GM11168 (cell line): ENCODE data around the gene SUPT20H.

ENCODE experiments used
- in situ Hi-C: fragments of 300-500 bp; cut with MboI; formaldehyde crosslinking; loops from one replicate; pipeline ENCODE4 v1.12.0; 2022; ENCODE audit warnings: low sequenced_read_pairs; ENCODE audit not compliant: unreplicated experiment

The SUPT20H gene

DNA sequence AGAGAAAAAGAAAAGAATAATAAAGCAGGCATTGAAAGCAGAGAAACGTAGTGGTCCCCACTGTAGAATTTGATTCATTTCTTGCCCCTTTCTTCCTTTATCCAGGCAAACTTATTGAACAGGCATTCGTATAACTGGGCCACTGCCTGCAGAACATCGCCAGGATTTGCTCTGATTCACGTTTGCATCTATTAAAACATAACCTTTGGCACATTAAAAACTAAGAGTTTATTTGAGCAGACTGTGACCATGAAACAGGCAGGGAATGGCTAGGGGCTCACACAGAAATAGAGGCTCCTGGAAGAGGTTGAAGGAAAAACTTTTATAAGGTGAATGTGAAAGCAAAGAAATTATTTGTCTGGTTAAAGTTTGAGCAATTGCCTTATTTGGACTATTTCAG lies 12.5 kb upstream of the SUPT20H start:
- in situ Hi-C loops = no loop called here

DNA sequence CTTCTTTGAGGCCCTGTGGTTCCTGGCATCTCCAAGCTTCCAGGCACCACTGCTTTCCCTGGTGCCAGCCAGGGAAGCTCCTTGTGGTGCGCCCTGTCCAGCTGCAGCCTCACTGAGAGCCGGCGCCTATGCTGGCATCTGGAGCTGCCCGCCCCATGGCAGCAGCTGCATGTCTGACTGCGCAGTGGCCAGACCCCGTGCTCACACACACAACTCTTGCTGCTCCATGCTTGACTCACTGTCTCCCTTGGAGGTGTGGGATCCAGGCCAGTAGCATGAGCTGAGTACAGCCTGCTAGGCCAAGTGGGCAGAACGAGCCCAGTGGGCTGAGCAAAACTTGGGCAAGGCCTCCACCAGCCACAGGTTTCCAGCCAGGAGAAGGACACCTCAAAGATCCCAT lies 11.5 kb upstream of the SUPT20H start:
- in situ Hi-C loops = no loop called here

DNA sequence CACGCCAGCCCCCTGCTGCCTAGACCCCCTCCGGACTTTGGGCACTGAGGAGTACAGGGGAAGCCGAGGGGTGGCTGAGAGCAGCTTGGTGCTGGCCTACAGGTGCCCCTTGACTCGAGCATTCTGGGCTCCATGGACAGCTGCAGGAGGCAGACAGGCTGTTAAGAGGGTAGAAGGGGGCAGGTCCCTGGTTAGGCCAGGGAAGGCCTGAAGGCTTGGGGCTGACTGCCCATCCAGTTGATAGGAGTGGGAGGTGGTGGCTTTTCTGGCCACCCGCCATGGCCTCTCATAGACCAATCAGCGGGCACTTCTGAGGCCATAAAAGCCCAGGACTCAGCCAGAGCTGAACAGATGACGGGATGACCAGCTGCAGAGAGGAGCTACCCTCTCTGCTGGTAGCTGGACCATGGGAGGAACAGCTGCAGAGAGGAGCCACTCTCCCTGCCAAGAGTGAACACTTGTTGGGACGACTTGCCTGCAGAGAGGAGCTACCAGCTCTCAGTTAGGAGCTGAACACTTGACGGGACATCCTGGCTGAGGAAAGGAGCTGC lies 10.7 kb upstream of the SUPT20H start:
- in situ Hi-C loops = no loop called here

DNA sequence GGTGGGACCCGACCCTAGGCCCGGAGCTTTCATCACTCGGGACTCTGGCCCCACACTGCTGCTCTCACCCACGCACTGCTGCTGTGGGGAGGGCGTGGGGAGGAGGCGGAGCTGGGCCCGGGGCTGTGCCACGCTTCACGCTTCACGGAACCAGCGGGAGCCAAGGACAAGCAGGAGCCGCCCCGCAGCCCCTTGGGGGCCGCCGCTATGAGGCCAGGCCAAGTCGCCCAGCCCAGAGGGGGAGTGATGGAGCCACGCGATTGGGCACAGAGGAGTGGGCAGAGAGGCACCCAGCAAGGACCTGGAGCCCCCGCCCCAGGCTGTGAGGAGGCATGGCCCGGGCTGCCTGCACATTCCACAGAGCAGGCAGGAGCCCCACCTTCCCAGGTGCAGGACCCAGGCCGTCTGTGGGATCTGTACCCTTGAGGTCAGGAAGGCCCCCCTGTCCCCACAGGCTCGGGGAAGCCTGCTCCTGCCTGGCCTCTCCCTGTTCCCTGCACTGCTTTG lies 10.2 kb upstream of the SUPT20H start:
- in situ Hi-C loops = no loop called here

DNA sequence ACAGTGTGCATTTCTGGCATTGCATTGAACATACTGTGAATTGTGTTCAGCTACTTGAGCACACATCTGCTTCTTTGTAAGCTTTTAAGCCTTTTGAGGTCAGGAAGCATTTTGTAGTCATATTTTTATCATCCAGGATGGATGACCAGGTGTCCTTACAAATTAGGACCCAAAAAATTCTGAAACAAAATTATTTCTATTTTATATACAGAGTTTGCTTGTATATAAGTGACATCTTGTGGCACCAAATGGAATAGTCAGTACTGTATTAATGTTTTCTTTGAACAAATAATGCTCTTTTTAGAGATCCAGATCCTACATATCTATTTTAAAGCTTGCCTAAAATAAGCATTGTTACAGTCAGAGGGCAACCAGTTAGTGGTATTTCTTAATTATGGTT lies 9.5 kb upstream of the SUPT20H start:
- in situ Hi-C loops = no loop called here

DNA sequence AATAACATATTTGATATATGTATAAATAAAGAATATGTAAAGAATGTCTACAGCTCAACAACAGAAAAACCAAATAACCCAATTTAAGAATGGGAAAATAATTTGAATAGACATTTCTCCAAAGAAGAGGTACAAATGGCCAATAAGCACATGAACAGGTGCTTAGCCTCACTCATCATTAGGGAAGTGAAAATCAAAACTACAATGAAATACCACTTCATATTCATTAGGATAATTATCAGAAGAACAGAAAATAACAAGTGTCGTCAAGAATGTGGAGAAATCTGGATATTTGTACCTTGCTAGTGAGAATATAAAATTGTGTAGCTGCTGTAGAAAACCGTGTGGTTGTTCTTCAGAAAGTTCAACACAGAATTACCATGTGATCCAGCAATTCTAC lies 8.4 kb upstream of the SUPT20H start:
- in situ Hi-C loops = no loop called here

DNA sequence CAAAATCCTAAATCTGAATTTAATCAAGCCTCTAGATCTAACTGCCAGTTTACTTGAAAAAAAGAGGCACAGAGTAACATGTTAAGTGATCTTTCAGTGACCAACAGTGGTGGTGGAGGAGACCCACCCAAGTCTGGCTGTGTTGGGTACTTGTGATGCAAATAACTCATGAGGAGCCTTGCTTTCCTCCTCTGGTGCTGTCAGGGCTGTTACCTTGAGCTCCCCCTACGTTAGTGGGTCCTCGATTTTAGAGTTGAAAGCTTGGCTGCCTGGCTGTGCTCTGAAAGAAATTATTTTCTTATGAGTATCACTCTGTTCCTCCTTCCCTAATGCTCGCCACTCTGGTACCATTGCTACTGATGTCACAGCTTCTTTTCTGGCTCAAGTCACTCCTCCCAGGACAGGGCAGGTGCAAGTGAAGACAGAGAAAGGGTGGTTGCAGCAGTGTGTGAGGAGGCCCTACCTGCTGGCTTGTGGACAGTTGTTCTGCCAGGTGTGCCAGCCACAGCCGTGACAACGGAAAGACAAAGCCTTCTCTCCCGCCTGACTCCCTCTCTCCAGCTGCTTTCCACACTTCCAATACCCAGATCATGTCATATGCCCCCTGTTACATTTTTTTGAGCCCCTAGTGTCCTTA lies 6.5 kb upstream of the SUPT20H start:
- in situ Hi-C loops = no loop called here

DNA sequence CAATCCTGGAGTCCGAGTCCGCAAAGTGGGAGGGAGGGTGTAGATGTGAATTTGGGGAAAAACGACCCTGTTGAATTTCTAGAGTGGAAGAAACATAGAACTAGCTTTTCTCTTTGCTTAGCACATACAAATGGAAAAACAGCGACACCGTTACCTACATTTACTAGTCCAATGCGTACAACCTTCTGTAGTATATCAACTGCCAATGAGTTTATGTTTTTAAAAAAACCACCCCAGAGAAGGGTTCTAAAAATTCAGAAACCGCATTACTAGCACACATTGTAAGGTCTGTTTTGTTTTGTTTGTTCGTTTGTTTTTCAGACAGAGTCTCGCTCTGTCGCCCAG lies 332 bp upstream of the SUPT20H start:
- in situ Hi-C loops = loop anchor here (10.0 kb wide), 1 partner anchor 55 kb away; the partner anchor contains the start of gene EXOSC8

DNA sequence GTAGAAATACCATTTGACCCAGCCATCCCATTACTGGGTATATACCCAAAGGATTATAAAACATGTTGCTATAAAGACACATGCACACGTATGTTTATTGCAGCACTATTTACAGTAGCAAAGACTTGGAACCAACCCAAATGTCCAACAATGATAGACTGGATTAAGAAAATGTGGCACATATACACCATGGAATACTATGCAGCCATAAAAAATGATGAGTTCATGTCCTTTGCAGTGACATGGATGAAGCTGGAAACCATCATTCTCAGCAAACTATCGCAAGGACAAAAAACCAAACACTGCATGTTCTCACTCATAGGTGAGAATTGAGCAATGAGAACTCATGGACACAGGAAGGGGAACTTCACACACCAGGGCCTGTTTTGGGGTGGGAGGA lies 3.3 kb downstream of the SUPT20H start:
- in situ Hi-C loops = loop anchor here (10.0 kb wide), 1 partner anchor 51 kb away; the partner anchor contains the start of gene EXOSC8

DNA sequence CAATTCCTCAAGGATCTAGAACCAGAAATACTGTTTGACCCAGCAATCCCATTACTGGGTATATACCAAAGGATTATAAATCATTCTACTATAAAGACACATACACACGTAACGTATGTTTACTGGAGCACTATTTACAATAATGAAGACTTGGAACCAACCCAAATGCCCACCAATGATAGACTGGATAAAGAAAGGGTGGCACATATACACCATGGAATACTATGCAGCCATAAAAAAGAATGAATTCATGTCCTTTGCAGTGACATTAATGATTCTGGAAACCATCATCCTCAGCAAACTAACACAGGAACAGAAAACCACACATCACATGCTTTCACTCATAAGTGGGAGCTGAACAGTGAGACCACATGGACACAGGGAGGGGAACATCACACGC lies 6.4 kb downstream of the SUPT20H start:
- in situ Hi-C loops = loop anchor here (10.0 kb wide), 1 partner anchor 48 kb away; the partner anchor contains the start of gene EXOSC8

DNA sequence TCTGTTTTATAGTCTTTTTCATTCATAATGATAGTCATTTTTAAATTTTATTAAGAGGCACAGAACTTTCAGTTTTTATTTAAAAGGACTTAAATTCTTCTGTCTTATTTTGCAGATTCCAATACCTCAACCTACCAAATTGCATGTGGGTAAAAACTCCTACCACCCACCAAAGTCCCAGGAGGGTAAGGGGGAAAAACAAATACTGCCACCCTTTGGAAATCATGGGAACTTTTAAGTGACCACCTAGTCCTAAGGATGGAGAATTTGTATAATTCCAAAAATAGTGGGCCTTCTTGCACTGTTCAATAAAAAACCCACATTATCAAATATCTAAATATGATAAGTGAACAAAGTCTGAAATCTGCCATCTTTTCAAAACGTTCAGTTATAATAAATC lies 9.7 kb downstream of the SUPT20H start:
- in situ Hi-C loops = loop anchor here (10.0 kb wide), 1 partner anchor 45 kb away; the partner anchor contains the start of gene EXOSC8

DNA sequence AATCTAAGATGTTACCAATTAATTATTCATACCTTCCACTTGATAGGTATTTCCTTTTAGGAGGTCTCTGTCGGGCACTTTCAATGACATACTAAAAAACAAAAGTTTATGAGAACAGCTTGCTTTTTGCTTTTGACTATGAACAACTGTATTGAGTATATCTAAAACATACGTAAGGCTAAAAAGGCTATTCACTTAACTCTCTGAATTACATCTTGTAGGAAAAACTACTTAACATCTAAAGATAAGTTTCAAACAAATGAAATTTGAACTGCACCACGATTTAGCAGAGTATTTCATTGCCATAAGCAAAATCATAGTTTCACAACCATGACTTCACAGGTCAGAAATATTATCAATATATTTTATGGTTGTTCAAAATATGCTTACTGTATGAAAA lies 11.6 kb downstream of the SUPT20H start:
- in situ Hi-C loops = no loop called here

DNA sequence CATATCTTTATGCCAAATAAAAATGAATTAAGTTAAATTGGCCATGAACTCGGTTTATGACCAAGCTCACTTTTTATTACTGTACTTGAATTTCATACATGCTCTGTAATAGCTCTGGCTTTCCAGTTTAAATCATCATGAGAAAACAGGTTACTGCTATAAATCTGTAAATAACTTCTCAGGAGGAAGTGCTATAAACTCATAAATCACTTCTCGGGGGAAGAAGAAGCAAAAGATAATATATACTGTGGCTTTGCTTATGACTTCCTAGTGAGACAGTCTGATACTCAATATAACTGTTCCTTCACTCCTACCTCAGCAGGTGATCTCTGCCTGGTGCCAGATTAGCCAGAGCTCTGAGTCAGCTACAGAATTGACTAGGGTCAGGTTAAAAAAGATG lies 12.5 kb downstream of the SUPT20H start:
- in situ Hi-C loops = no loop called here

DNA sequence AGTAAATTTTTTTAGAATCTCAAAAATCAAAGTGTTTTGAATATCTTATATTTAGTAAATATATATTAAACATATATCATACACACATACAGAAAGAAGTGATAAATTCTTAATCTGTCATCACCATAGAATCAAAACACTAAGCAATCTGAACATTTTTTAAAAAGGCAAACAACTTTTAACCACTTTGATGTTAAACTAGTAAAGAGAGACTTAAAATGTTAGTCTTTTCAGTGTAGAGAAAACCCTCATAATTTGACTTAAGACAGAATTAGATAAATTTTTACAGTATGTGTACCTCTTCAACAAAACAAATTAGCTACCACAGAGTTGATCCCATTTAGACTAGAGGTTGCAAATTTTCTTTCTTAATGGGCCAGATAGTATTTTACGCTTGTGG lies 13.4 kb downstream of the SUPT20H start:
- in situ Hi-C loops = no loop called here

DNA sequence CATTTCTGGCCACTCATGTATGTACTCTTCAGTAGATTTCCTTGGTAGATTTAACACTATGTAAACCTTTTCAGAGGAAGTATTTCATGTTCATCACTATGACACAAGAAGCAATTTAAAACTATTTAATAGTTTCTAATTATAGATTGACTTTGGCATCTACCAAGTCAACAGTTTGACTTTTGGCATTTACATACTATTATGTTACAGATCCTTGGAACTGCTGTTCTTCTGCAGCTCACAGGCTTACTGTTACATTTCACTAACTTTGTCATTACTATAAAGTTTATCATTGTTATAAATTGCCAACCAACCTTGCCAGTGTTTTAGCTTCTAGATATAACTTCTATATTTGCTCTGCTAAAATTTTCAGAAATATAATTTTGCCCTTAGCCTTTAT lies 18.7 kb downstream of the SUPT20H start:
- in situ Hi-C loops = no loop called here

DNA sequence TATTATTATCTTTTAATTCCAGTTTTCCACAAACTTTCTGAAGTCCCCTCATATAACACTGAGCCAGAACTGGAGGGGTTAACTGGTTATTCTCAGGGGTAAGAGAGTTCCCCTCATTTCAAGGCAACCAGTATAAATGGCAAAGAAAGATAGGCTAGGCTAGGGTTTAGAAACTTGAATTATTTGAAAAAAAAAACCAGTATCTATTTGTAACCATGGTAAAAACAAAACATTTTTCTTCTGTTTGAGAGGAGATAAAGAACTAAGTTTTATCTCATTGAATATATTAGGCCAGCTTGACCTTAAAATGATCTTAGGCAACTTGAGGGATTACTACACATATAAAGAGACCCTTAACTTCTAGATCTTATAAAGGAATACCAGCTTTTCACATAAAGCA lies 19.6 kb downstream of the SUPT20H start:
- in situ Hi-C loops = no loop called here

DNA sequence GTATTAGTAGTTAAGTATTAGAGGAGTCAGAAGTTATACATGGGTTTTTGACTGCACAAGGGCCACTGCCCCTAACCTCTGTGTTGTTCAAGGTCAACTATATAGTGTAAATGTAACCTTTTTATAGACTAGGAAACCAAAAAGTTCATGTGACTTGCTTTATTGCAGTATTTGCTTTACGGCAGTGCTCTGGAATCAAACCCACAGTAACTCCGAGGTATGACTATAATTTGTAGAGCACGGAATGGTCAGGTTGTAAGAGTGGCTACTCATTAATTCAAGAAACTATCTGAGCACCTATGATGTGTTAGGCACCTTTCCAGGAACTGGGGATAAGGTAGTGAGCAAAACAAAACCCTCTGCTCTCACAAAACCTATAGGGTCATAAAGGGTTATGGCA lies 22.2 kb downstream of the SUPT20H start:
- in situ Hi-C loops = no loop called here

DNA sequence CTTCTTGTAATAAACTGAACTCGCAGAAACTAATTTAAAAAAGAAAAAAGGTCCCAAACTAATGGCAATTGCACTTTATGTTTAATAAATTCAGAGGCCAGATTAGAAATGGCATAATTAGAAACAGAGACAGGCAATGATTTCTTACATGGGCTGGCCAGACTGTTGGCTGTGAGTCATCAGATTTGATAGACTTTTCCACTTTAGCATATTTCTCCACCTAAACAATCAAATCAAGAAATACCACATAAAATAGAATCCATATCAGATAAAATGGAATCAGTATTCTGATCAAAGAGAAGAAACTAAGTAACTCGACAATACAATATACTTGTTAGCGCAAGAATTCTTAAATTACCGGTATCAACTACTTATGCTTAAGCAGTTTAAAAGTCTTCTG lies 29.9 kb downstream of the SUPT20H start:
- in situ Hi-C loops = no loop called here

DNA sequence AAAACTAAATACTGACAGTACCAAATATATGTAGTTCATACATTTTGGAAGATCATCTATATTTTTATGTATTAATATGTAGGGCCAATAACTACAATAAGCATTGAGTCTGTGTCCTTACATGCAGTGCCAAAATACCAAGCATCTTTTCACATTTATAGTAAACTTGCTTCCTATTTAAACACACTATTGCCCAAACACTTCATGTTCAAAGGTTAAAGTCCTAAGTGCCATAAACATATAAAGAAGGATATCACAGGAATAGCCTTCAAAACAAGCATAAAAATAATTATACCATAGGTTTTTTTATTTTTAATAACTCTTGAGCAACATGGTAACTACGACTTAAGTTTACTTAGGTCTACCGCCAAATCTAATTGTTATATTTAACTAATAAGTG lies 31.8 kb downstream of the SUPT20H start:
- in situ Hi-C loops = no loop called here

DNA sequence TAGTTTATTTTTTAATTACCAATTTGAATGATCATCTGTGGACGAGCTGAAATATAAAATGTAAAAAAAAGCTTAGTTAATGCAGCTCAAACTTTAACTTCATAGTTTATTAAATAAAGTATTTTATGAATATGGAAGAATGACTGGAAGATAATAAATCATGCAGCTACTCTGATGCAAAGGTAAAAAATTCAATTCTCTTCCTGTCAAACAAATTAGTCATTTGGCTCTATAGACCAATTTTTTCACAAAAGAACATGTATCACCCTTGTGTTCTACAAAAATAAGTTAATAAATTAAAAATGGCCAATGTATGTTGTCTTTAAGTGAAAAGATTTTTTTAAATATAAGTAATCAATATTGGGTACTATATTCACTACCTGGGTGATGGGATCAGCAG lies 32.7 kb downstream of the SUPT20H start:
- in situ Hi-C loops = no loop called here

DNA sequence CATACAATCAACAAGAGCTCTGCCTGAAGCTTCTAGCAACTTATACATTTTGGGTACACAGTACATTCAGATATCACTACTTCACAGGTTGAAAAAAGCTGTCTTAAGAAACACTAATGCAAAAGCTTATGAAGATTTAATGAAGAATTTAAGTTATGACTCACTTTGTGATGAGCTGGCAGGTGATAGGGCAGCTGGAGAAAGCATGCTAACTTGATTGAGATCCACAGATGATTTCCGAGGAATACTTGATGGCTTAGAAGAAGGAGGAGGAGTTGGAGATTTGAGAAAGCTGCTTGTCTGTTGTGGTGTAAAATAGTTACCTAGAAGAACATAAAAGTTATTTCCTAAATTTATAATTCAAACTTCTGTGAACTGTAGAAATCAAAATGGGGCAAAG lies 35.6 kb downstream of the SUPT20H start:
- in situ Hi-C loops = no loop called here

DNA sequence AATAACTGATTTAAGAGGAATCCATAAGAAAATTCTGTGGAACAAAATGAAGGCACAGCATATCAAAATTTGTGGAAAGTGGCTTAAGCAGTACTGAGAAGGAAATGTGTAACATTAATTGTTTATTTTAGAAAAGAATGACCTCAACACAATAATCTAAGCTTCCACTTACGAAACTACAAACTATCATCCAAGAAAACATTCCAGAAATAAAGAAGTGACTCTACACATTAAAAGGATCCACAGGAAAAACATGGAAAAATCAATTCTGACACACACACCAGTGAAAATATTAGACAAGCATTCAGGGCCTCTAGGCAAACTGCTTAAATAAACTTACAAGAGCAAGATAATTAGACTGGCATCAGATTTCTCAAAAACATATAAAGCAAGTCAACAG lies 44.9 kb downstream of the SUPT20H start:
- in situ Hi-C loops = no loop called here
